Measurements from ENCODE around the gene MED17. TPM values are rescaled to one million over a fixed set of nuclear protein-coding genes. Genes with fewer than 3 reads are reported as not detected.

The MED17 gene
- total RNA-seq, 1 donor from 2014 or later = 23.7 TPM

DNA sequence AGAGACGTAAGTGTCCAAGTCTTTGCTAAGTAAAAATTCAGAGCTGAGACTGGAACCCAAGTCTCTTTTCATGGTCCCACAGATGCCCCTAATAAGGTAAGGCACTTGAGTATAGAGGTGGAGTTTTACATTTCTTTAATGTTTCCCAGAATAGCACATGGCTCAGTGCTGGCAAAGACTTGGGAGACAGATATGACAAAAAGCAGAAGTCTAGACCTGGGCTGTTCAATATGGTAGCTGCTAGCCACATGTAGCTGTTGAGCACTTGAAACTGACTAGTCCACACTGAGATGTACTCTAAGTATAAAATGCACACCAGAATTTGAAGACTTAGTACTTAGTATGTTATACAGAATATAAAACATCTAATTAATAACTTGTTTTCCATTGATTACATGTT is 48.7 kb downstream of the MED17 start:
- FAIRE-seq = no peak
- Histone ChIP-seq H3K27me3 (ENCODE audit: control insufficient read depth, insufficient read depth, low read length) (no peaks in the 10 kb centered on the region), H3K4me3 (ENCODE audit: low read depth, low read length) (no peak overlapping the region), H3K36me3 (ENCODE audit: control insufficient read depth, insufficient read depth, low read length) (no peaks in the 10 kb centered on the region)
- no peak for TF ChIP-seq CTCF (IDR thresholded peaks at IDR 0.05; ENCODE audit: insufficient read depth, low read length, severe bottlenecking)
- DNase-seq (ENCODE audit: low read depth) = no peak

DNA sequence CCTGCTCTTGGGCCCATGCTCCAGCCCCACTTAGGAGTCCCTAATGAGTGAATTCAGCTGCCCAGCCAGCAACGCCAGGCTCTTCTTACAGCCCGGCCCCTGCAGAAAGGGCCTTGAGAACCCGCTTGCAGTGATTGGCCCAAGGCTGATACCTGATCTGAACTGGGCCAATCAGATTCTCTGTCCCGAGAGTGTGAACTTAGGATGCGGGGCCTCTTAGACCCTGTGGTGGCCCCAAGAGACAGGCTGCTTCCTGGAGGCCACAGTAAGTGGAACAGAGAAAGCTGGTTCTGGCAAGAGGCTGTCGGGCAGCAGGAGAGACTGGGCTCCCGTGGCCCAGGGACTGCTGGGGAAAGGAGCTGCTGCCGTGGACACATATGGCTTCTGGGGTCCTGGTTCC is 54.9 kb downstream of the MED17 start:
- FAIRE-seq = no peak
- Histone ChIP-seq H3K36me3 (ENCODE audit: control insufficient read depth, insufficient read depth, low read length) (no peaks in the 10 kb centered on the region), H3K27me3 (ENCODE audit: control insufficient read depth, insufficient read depth, low read length) (no peaks in the 10 kb centered on the region), H3K4me3 (ENCODE audit: low read depth, low read length) (no peak overlapping the region)
- no peak for DNase-seq (ENCODE audit: low read depth)
- TF ChIP-seq CTCF (IDR thresholded peaks at IDR 0.05; ENCODE audit: insufficient read depth, low read length, severe bottlenecking) = no peak

DNA sequence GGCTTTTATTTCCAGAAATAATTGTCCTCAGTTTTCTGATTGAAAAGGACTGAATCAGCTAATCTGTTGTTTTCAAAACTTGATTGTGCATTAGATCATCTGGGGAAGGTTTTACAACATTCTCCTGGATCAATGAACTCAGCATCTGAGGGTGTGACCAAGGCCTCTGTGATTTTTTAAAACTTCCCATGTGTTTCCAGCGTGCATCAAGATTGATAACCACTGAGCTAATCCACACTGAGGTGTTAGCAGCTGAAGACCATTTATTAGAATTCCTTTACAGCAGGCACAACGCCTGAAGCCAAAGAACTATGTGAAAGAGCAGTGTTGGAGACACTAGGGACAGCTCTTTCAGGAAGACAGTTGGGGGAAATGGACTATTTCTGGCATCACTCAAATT is 56.1 kb downstream of the MED17 start:
- no peak for FAIRE-seq
- TF ChIP-seq CTCF (IDR thresholded peaks at IDR 0.05; ENCODE audit: insufficient read depth, low read length, severe bottlenecking) = no peak
- Histone ChIP-seq H3K4me3 (ENCODE audit: low read depth, low read length) (no peak overlapping the region), H3K27me3 (ENCODE audit: control insufficient read depth, insufficient read depth, low read length) (no peaks in the 10 kb centered on the region), H3K36me3 (ENCODE audit: control insufficient read depth, insufficient read depth, low read length) (no peaks in the 10 kb centered on the region)
- DNase-seq (ENCODE audit: low read depth) = no peak

DNA sequence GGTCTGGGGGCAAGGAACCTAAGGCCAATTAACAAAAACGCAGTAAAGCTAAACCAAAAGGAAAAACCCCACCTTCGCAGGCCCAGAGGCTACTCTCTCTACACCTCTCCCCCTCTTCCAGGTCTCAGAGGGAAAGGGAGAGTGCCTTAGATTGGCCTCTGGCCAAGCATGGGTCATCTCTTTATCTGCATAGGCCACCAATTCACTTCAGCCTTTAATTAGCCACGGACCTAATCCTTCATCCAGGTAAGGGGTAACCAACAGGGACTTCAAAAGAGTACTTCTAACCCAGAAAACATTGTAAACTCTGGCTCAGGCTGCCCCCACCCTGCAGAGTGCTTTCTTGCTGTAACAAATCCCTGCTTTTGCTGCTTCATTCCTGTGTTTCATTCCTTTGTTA is 56.9 kb downstream of the MED17 start:
- no peaks in the 10 kb centered on the region for H3K27me3 ChIP-seq (ENCODE audit: control insufficient read depth, insufficient read depth, low read length)
- TF ChIP-seq CTCF (IDR thresholded peaks at IDR 0.05; ENCODE audit: insufficient read depth, low read length, severe bottlenecking) = no peak
- no peak overlapping the region for H3K4me3 ChIP-seq (ENCODE audit: low read depth, low read length)
- FAIRE-seq = no peak
- H3K36me3 ChIP-seq (ENCODE audit: control insufficient read depth, insufficient read depth, low read length) = no peaks in the 10 kb centered on the region
- no peak for DNase-seq (ENCODE audit: low read depth)

DNA sequence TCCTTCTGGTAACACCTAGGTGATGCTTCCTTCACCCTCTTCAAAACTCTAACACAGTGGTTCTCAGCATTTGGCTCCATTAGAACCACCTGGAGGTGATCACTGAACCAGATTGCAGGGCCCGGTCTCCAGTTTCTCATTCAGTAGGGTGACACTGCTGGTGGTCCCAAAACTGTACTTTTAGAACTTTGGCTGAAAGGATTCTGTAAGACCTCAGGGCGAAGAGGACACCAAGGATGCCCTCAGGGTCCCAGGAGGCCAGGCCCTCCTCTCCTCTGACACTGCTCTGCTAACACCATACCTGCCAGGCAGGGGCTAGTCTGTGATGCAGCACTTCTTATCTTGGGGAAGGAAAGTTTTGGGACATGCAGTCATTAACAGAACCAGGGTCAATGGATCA is 57.4 kb downstream of the MED17 start:
- TF ChIP-seq CTCF (IDR thresholded peaks at IDR 0.05; ENCODE audit: insufficient read depth, low read length, severe bottlenecking) = no peak
- Histone ChIP-seq H3K36me3 (ENCODE audit: control insufficient read depth, insufficient read depth, low read length) (no peaks in the 10 kb centered on the region), H3K4me3 (ENCODE audit: low read depth, low read length) (no peak overlapping the region), H3K27me3 (ENCODE audit: control insufficient read depth, insufficient read depth, low read length) (no peaks in the 10 kb centered on the region)
- DNase-seq (ENCODE audit: low read depth) (no peak), FAIRE-seq (no peak)

- no peaks in the 10 kb centered on the region for H3K36me3 ChIP-seq (ENCODE audit: control insufficient read depth, insufficient read depth, low read length)
- DNase-seq (ENCODE audit: low read depth) (no peak), FAIRE-seq (no peak)
- H3K27me3 ChIP-seq (ENCODE audit: control insufficient read depth, insufficient read depth, low read length) = no peaks in the 10 kb centered on the region
- no peak for TF ChIP-seq CTCF (IDR thresholded peaks at IDR 0.05; ENCODE audit: insufficient read depth, low read length, severe bottlenecking)
- H3K4me3 ChIP-seq (ENCODE audit: low read depth, low read length) = no peak overlapping the region
Observed at GRCh38 chr11:93842034-93842433, 58.0 kb downstream of the MED17 start.
